ENCODE measurements around the gene MFN1.

MFN1 gene

GRCh38 chr3:179430277-179430870 is 82.9 kb downstream of the MFN1 start (continued):
- TF ChIP-seq, protein P1, sequence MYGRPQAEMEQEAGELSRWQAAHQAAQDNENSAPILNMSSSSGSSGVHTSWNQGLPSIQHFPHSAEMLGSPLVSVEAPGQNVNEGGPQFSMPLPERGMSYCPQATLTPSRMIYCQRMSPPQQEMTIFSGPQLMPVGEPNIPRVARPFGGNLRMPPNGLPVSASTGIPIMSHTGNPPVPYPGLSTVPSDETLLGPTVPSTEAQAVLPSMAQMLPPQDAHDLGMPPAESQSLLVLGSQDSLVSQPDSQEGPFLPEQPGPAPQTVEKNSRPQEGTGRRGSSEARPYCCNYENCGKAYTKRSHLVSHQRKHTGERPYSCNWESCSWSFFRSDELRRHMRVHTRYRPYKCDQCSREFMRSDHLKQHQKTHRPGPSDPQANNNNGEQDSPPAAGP (tag by site-specific recombination; IDR thresholded peaks at IDR 0.05), result no peak
- TF ChIP-seq, protein P2, sequence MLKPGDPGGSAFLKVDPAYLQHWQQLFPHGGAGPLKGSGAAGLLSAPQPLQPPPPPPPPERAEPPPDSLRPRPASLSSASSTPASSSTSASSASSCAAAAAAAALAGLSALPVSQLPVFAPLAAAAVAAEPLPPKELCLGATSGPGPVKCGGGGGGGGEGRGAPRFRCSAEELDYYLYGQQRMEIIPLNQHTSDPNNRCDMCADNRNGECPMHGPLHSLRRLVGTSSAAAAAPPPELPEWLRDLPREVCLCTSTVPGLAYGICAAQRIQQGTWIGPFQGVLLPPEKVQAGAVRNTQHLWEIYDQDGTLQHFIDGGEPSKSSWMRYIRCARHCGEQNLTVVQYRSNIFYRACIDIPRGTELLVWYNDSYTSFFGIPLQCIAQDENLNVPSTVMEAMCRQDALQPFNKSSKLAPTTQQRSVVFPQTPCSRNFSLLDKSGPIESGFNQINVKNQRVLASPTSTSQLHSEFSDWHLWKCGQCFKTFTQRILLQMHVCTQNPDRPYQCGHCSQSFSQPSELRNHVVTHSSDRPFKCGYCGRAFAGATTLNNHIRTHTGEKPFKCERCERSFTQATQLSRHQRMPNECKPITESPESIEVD (tag by site-specific recombination; IDR thresholded peaks at IDR 0.05), result no peak
- TF ChIP-seq HOXA7 (CRISPR knock-in tag; IDR thresholded peaks at IDR 0.05; ENCODE audit: borderline replicate concordance), result no peak

- Histone ChIP-seq H3K36me3 (ENCODE audit: control insufficient read depth in 2 of 2, insufficient read depth in 1 of 2, low read length in 2 of 2) (no peaks in the 10 kb centered on the region), H3K4me3 (ENCODE audit: low read depth, low read length) (no peak overlapping the region), H3K9me3 (ENCODE audit: control insufficient read depth, insufficient read depth, low read depth, low read length) (no peaks in the 10 kb centered on the region), H3K4me1 (ENCODE audit: control insufficient read depth, insufficient read depth, low read length) (no peaks in the 10 kb centered on the region), H3K27ac (ENCODE audit: extremely low read depth, low read depth, low read length) (no peak overlapping the region)
- CTCF ChIA-PET, result no interaction called here
- POLR2A ChIA-PET, result no interaction called here
- TF ChIP-seq ZNF776 (tag by site-specific recombination; IDR thresholded peaks at IDR 0.05; ENCODE audit: borderline replicate concordance), result no peak
- TF ChIP-seq ZNF214 (tag by site-specific recombination; IDR thresholded peaks at IDR 0.05; ENCODE audit: borderline replicate concordance), result no peak
- TF ChIP-seq PRDM2 (tag by site-specific recombination; IDR thresholded peaks at IDR 0.05; ENCODE audit: borderline replicate concordance), result no peak
- TF ChIP-seq, protein P3, sequence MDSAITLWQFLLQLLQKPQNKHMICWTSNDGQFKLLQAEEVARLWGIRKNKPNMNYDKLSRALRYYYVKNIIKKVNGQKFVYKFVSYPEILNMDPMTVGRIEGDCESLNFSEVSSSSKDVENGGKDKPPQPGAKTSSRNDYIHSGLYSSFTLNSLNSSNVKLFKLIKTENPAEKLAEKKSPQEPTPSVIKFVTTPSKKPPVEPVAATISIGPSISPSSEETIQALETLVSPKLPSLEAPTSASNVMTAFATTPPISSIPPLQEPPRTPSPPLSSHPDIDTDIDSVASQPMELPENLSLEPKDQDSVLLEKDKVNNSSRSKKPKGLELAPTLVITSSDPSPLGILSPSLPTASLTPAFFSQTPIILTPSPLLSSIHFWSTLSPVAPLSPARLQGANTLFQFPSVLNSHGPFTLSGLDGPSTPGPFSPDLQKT (IDR thresholded peaks at IDR 0.05; ENCODE audit: borderline replicate concordance, low read depth, low read length), result no peak
- no peak for TF ChIP-seq ZNF19 (tag by site-specific recombination; IDR thresholded peaks at IDR 0.05; ENCODE audit: low read depth)
Observed at GRCh38 chr3:179432021-179432420, 84.5 kb downstream of the MFN1 start.

- ChIA-PET CTCF (interaction anchor here (0.6 kb wide), 1 partner anchor 125 kb away, joined by 3 read pairs; no protein-coding TSS in a partner anchor), POLR2A (no interaction called here)
- no peak overlapping the region for H3K27ac ChIP-seq (ENCODE audit: extremely low read depth, low read depth, low read length)
- H3K36me3 ChIP-seq (ENCODE audit: control insufficient read depth in 2 of 2, insufficient read depth in 1 of 2, low read length in 2 of 2), result no peaks in the 10 kb centered on the region
- TF ChIP-seq MEIS1 (CRISPR knock-in tag; IDR thresholded peaks at IDR 0.05; ENCODE audit: borderline replicate concordance), result no peak
- no peak for TF ChIP-seq ZNF292 (tag by site-specific recombination; IDR thresholded peaks at IDR 0.05; ENCODE audit: borderline replicate concordance, low read depth)
- TF ChIP-seq, protein P4, sequence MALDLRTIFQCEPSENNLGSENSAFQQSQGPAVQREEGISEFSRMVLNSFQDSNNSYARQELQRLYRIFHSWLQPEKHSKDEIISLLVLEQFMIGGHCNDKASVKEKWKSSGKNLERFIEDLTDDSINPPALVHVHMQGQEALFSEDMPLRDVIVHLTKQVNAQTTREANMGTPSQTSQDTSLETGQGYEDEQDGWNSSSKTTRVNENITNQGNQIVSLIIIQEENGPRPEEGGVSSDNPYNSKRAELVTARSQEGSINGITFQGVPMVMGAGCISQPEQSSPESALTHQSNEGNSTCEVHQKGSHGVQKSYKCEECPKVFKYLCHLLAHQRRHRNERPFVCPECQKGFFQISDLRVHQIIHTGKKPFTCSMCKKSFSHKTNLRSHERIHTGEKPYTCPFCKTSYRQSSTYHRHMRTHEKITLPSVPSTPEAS (tag by site-specific recombination; IDR thresholded peaks at IDR 0.05), result no peak
- H3K4me1 ChIP-seq (ENCODE audit: control insufficient read depth, insufficient read depth, low read length), result no peaks in the 10 kb centered on the region
- no peaks in the 10 kb centered on the region for H3K9me3 ChIP-seq (ENCODE audit: control insufficient read depth, insufficient read depth, low read depth, low read length)
- no peak overlapping the region for H3K4me3 ChIP-seq (ENCODE audit: low read depth, low read length)
Observed at GRCh38 chr3:179432451-179432850, 84.9 kb downstream of the MFN1 start.
